ENCODE results near the gene RD3L.
"Not testable (repeated sequence)": the region's sequence is repeated elsewhere in the genome, so short reads cannot be mapped to it uniquely, and the experiment has no call there.

The RD3L gene

DNA sequence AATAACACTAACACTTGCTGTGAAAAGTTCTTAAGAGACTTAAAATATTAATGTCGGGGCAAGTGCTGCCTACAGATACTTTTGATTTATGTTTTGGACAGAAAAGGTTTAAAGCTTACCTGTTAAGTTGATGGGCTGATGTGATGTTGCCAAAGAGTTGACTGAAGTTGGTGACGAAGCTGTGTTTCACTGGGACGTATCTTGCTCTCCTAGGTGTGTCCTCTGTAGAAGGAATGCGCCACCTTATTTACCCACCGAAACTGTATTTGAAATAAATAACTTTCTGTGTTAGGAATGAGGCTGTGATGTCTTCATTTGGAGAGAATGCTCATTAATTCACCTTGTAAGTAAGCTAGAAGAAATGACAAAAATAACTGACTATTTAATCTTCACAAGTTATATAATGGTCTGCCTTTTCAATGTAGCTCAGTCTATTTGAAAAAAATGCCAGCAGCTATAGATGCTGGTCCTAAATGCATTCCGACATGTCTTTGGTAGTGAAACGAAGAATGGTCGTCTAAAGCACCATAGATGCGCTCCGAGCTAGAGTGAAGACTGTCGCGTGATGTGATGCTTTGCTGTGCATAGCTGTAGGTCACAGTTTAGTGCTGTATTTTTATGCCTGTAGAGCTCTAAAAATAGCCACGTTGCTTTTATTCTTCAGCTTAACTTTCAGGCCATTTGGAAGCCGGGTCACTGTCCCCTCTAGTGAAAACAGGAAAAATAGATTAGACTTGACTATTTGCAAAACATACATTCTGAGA lies at the start of gene RD3L:
RD3L (minus strand) TSS at position 557 of the 764 bp plus-strand sequence. CDS start 834 bp downstream, outside the sequence.
- DNase-seq (ENCODE audit: low spot score), result no peak

DNA sequence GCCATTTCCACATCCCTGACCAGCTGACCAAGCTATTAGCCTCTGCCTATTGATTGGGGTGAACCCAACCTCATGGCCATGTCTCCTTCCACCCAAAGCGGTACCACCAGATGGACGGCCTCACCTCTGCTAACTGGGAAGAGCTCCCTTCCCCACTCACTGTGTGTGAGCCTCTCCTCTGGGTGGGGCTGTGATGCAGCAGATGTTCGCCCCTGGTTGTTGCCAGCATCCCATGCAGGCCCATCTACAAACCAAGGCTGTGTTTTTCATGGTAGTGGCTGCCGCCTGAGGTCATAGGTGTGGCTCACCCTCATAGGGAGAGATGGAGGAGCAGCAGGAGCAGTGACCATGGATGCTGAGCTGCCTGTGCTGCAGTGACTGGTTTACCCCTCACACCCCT lies 47.6 kb upstream of the RD3L start:
- DNase-seq (ENCODE audit: low spot score), result no peak

DNA sequence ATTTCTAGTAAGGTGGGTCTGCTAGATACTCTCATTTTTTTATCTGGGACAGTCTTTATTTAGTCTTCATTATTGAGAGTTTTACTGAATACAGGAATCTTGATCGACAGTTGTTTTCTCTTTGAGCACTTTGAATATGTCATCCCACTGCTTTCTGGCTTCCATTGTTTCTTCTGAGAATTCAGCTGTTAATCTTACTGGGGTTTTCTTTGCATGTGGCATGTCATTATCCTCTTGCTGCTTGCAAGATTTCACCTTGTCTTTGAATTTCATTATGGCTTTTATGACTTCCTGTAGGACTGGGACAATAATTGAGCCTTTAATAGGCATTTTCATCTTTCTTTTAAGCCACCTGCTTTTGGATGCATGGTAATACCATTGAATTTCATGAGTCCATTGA lies 46.7 kb upstream of the RD3L start:
- no peak for DNase-seq (ENCODE audit: low spot score)

DNA sequence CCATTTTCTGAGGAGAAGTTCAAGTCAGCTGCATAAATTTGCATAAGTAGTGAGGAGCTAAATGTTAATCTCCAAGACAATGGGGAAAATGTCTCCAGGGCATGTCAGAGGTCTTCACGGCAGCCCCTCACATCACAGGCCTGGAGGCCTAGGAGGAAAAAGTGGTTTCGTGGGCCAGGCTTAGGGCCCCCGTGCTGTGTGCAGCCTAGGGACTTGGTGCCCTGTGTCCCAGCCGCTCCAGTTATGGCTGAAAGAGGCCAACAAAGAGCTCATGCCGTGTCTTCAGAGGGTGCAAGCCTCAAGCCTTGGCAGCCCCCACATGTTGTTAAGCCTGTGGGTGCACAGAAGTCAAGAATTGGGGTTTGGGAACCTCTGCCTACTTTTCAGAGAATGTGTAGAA lies 41.9 kb upstream of the RD3L start:
- no peak for DNase-seq (ENCODE audit: low spot score)

DNA sequence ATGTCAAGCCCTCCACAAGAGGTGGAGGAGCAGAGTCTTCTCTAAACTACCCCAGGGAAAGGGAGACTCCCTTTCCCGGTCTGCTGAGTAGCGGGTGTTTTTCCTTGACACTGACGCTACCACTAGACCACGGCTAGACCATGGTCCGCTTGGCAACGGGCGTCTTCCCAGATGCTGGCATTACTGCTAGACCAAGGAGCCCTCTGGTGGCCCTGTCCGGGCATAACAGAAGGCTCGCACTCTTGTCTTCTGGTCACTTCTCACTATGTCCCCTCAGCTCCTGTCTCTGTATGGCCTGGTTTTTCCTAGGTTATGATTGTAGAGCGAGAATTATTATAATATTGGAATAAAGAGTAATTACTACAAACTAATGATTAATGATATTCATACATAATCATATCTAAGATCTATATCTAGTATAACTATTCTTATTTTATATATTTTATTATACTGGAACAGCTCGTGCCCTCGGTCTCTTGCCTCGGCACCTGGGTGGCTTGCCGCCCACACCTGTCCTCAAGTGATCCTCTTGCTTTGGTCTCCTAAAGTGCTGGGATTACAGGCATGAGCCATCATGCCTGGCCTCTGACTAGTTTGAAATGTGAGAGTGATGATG lies 38.4 kb upstream of the RD3L start:
- not testable (repeated sequence) for DNase-seq (ENCODE audit: low spot score)

DNA sequence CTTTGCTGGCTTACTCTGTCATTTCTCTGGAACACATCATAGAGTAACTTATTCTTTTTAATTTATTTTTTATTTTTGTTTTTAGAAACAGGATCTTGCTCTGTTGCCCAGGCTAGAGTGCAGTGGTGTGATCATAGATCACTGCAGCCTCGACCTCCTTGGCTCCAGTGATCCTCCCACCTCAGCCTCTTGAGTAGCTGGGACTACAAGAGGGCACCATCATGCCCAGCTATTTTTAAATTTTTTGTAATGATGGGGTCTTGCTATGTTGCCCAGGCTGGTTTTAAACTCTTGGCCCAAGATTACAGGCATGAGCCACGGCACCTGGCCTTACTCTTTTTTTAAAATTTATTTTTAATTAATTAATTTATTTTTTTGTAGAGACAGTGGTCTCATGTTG lies 32.2 kb upstream of the RD3L start:
- DNase-seq (ENCODE audit: low spot score), result no peak

DNA sequence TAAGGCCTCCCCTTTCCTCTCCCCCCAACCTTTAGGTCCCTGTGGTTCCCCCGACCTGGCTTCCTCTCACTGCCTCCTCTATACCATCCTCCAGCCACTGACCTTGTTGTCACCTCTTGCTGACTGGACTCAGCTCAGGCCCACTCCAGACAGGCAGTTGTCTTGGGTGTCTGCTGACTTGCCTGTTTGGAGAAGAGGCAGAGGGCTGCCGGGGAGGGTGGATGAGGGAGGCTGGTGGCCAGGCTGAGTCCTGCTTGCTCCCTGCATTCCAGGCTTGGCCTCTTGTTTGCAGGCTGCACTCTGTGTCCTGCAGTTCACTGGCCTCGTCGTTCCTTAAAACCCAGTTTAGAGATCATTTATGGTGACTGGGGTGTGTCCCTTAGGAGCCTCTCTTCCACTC lies 31.0 kb upstream of the RD3L start:
- no peak for DNase-seq (ENCODE audit: low spot score)

DNA sequence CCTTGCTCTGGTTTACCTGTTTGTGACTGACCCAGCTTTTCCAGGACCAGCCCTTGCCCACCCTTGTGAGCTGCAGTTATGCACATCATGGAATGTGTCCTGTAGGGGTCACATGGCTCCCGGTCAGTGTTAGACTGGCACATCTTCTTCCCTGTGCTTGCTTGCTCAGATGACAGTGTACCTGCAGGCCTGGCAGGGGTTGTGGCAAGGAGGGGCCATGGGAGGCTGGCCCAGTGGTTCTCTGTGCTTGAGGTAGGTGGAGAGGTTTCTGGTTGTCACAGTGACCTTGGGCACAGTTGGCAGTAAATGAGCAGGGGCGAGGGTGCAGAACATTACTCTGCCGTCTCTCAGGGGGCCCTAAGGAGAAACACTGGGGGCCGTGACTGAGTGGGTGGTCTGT lies 27.6 kb upstream of the RD3L start:
- no peak for DNase-seq (ENCODE audit: low spot score)

DNA sequence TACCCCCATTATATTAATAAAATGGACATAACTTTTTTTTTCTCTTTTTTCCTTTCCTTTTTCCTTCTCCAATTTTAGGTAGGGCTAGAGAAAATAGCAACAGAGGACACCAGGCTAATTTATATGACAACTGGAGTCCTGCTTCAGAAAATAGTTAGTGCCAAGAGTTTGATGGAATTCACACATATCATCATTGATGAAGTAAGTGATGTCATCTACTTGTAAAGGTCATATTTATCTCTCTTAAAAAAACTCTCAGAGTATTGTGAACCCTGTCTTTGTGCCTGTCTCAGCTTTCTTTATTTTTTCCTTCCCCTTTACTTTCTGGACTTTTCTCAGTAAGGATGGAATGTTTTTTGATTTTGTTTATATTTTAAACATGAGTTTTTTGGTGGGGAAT lies 24.3 kb upstream of the RD3L start:
- DNase-seq (ENCODE audit: low spot score), result no peak

DNA sequence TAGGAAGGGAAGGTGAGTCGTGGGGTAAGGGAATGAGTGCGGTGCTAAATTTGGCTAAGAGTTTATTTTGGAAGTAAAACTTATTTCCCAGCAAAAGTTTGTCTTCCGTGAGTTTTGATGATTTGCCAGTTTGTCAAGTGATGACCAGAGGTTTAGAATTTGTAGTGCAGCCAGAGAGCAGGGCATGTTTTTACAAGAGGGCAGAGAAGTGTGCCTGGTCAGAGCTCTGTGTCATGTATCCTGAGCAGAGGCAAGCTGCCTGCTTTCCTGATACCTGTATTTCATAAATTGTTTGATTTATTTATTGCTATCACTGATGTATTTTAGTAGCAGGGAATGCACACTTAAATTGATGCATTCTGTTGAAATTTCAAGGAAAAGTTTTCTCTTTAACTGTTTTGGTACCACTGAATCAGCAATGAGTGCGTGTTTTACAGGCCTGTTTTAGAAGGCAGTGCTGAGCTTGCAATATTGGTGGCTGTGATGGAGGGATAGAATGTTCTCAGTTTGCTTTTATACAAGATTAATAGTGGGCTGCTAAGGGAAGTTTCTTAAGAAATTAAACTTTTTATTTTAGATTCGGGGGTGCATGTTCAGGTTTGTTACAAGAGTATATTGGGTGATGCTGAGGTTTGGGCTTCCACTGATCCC lies 19.7 kb upstream of the RD3L start:
- DNase-seq (ENCODE audit: low spot score), result no peak

DNA sequence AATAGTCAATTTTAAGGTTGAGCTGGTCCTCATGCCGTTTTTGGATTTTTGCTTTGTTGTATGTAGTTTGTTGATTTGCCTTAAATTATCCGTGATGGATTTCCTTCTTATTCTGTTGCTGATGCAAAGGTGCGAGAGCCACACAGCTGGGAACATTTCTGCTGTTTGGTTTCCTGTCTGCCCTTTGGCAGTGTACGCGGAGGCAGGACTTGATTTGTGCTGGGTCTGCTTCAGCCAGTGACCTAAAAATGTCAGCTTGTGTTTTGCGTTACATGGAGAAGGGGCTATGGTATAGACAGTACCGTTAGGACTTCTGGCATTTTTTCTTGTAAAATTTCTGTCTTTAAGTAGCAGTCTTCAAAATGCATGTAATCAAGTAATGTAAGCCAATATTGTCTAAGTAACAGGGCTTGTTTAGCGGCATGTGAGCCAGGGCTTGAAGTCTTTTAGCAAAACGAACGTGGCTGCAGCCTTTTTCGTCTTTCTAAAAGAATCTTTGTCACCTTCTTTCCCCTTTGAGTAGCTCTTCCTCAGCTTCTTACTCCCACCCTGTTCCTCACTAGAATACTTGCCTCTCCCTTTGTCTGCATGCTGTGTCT lies 18.2 kb upstream of the RD3L start:
- DNase-seq (ENCODE audit: low spot score), result no peak

DNA sequence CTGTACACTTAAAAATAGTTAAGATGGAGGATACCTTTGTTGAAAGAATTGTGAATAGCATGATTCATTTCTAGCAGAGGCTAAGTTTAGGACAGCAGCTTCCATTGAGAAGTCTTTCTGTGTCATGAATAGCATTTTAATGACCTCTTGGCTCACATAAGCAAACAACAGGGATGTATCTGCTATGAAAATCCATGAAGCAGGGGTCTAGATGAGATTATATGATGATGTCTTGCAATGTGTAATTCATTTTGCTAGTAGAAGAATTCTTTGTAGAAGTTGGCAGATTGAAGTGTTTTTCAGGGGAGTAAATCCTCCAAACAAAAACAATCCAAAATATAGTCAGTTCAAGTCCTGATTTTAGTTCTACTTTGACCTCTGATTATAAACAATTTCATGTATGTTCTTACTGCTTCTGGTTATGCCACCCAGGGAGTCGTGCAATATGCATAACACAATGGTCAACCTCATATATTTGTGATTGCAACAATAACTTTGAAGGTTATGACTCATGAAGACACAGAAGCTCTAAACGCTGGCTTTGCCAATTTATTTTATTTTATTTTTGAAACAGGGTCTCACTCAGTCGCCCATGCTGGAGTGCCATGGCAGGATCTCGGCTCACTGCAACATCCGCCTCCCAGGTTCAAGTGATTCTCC lies 6.9 kb upstream of the RD3L start:
- DNase-seq (ENCODE audit: low spot score), result no peak

DNA sequence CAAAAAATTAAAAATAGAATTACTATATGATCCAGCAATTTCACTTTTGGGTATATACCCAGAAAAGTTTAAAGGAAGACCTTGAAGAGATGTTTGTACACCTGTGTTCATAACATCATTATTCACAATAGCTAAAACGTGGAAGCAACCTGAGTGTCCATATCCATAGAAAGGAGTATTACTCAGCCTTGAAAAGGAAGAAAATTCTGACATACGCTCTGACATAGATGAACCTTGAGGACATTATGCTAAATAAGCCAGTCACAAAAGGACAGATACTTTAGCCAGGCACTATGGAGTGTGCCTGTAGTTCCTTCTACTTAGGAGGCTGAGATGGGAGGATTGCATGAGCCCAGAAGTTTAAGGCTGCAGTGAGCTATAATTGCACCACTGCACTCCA lies 6.1 kb upstream of the RD3L start:
- DNase-seq (ENCODE audit: low spot score), result no peak

DNA sequence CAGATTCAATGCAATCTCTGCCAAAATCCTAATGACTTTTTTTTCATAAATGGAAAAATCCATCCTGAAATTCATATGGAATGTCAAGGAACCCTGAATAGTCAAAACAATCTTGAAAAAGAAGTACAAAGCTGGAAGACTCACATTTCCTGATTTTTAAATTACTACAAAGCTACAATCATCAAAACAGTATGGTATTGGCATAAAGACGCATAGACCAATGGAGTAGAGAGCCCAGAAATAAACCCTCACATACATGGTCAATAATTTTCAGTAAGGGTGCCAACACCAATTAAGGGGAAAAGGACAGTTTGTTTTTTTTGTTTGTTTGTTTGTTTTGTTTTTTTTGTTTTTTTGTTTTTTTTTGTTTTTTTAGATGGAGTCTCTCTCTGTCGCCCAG lies 4.6 kb upstream of the RD3L start:
- DNase-seq (ENCODE audit: low spot score), result no peak

DNA sequence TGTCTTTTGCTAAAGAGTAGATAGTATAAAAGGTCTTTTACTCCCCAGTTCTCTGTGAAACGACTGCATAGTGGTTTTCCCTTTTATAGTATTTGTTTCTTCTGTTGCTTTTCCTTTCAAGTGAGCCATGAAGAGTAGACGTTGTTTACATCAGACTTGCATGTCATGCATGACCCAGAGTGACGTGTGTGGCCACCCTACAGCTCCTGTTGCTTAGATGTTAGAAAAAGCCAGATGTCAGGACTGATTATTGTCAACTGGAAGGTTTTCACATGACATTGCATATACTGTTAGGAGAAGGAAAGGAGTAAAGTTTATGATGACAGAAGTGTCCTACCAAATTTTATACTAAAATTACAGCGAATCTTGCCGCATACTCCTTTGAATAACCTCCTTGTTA lies 1.3 kb upstream of the RD3L start:
- DNase-seq (ENCODE audit: low spot score), result no peak

DNA sequence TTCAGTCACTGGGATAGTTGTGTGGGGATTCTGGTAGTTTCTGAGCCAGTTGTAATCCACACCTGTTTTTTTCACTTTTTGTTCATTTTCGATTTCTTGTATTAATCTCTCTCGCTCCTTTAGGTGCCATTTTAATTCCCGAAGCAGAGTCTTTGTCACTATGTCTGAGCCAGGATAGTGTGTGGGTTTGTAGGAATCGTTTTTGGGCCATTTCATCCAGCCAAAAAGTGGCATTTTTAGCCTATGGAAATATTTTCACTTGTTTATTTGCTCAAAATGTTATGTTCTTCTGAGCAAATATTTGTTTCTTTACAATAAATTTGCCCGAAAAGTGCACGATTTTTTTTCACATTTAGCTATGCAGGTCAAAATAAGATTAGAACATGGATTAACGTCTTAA lies 867 bp downstream of the RD3L start:
- DNase-seq (ENCODE audit: low spot score), result no peak

DNA sequence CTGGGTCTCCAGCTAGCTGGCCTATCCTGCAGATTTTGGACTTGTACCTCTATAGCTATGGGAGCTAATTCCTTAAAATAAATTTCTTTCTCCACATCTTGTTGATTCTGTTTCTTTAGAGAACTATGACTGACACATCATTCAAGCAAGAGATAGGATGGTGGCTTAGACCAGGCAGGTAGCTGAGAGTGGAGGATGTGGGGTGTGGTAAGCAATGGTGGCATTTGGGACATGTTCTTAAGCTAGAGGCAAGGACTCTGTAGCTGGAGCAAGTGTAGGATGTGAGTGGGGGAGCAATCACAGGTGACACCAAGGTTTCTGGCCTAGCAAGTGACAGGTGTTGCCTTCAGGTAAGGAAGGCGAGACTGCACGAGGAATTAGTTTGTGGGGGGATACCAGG lies 7.2 kb downstream of the RD3L start:
- DNase-seq (ENCODE audit: low spot score), result no peak

DNA sequence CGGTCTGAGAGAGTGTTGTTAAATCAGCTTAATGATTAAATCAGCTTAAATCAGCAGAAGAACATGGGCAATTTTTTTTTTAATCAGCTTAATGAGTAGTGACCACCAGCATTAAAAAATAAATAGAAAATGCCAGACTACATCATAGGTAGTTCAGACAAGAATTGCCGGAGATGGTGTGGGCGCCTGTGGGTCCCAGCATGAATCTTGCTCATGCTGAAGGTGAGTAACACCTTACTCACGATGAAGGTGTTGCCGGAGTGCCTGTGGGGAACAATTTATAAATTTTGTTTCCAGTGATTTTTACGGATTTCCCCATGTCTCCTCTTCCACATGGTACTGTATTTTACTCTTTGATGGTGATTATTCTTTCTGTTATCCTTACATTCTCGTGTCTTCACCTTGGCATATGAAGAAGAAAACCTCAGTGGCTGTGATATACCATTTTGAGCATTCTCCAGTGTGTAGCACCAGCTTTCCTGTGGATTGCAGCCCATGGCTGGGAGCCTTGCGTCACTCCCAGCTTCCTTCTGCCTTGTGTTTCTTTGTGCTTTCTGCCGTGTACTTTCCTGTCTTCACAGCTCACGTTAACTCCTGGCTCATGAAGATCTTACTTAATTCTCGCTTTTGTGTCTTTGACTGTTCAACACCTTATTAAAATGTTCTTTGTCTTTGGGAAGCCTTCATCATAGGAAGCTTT lies 9.4 kb downstream of the RD3L start:
- no peak for DNase-seq (ENCODE audit: low spot score)

DNA sequence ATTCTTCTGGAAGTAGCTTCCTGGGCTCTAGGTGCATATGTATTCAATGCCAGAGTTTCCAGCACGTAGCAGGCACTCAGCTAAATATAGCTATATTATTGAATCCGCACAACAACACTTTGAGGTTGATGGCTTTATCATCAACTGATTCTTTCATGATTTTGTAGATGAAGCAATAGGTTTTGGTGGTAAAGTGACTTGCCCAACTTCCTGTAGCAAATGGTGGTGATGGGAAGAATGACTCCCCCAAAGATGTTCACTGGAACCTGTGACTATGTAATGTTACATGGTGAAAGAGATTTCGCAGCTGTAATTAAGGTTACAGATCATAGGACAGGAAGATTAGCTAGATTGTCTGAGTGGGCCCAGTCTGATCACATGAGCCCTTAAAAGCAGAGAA lies 10.9 kb downstream of the RD3L start:
- DNase-seq (ENCODE audit: low spot score), result no peak

DNA sequence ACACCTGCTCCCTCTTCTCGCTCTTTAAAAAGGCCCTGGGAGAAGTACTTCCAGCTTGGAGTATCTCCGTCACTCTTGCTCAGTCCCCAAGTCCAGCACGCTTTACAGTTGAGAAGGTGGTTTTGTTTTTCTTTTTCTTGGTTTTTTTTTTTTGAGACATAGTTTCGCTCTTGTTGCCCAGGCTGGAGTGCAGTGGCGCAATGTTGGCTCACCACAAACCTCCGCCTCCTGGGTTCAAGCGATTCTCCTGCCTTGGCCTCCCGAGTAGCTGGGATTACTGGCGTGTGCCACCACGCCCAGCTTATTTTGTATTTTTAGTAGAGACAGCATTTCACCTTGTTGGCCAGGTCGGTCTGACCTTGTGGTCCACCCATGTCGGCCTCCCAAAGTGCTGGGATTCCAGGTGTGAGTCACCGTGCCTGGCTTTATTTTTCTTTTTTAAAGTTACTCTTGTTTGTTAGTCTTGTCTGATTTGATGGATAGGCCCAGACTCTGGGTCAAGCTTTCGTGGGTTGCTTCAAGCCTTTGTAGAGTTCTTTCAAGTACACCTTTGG lies 12.2 kb downstream of the RD3L start:
- no peak for DNase-seq (ENCODE audit: low spot score)

DNA sequence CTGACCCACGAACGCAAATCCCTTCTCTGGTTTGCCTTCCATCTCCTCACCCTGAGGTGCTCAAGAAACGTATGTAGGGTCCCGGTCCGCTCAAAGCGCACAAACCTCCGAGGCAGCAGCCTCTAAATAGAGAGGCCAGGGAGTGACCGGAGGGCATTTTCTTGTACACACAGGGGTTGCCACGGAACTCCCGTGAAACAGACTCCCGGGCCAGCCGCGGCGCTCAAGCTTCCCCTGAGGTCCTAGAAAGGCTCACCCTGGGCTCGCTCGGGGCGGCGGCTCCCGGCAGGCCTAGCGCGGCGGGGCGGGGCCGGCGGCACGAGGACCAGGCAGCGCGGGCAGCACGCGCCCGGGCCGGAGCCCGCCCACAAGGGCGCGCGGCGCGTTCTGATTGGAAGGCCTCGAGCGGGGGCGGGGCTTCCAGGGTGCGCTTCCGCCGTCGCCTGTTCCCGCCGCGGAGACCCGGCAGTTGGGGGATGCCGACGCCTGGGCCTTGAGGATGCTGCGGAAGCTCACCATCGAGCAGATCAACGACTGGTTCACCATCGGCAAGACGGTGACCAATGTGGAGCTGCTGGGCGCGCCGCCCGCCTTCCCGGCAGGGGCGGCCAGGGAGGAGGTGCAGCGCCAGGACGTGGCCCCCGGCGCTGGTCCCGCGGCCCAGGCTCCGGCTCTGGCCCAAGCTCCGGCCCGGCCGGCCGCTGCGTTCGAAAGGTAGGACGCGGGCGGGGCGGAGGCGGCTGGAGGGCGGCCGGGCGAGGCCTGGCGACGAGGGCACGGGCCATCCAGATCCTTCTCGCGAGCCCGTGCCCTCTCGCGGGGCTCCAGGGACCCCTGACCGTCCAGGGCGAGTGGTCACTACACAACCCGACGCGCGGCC lies 14.1 kb downstream of the RD3L start, which contains the start of gene TDRD9:
TDRD9 (plus strand) TSS at position 446 of the 880 bp plus-strand sequence; CDS start at position 500, 54 bp downstream.
- no peak for DNase-seq (ENCODE audit: low spot score)
